Colonic mucosa (tissue), 4 donors: ENCODE data around the gene PCDHGB3. TPM values are rescaled to one million over a fixed set of nuclear protein-coding genes. Genes with fewer than 3 reads are reported as not detected.

ENCODE experiments used
- DNase-seq: peaks from one replicate; pipeline ENCODE4 v3.0.0-alpha.2; 2020
- H3K27ac ChIP-seq: fragments of 200-600 bp; one replicate; pipeline ENCODE4 v1.8.0; 2021
- H3K27me3 ChIP-seq: fragments of 200-600 bp; one replicate; pipeline ENCODE4 v1.8.0; 2021
- H3K36me3 ChIP-seq: fragments of 200-600 bp; one replicate; pipeline ENCODE4 v1.8.0; 2021
- H3K4me1 ChIP-seq: fragments of 200-600 bp; one replicate; pipeline ENCODE4 v1.8.0; 2021; ENCODE audit warnings: mild to moderate bottlenecking
- H3K4me3 ChIP-seq: fragments of 200-600 bp; one replicate; pipeline ENCODE4 v1.8.0; 2021
- H3K9ac ChIP-seq, 2 donors: one replicate each; pipeline ENCODE4 v1.7.0; 2013; ENCODE audit warnings: control low read depth in 2 of 2, low read depth in 2 of 2, low read length in 2 of 2
- H3K9me3 ChIP-seq: fragments of 200-600 bp; one replicate; pipeline ENCODE4 v1.8.0; 2021
- intact Hi-C: fragments of 100-400 bp; cut with DNase I; formaldehyde crosslinking; loops from one replicate; pipeline ENCODE4 v1.14.1; 2022
- total RNA-seq, 2 donors: library from RNA; stranded (reverse); fragmentation: NEBNext Ultra II Directional in 1 of 2; extraction: Animal tissue kit (Norgen Biotek cat#: 25700) in 1 of 2; gene quantifications; one replicate each; pipeline ENCODE4 v1.2.1, GENCODE V29; 2021
- TF ChIP-seq, protein P1 (sequence below): fragments of 200-600 bp; IDR thresholded peaks from one replicate; pipeline ENCODE4 v1.8.0; 2022; ENCODE audit warnings: antibody characterized with exemption, mild to moderate bottlenecking
- donor health status: healthy.
- donor health status: DM: no; HTN: no; CAD: no.
- donor health status: DM: no; HTN: no; CAD: no.

Gene PCDHGB3
- total RNA-seq, 2 donors from 2014 or later: 0.57 to 1.1 TPM

GRCh38 chr5:141362719-141363118 is 7.3 kb upstream of the PCDHGB3 start:
- Histone ChIP-seq H3K9me3 (no peaks in the 10 kb centered on the region), H3K9ac (no peak overlapping the region), H3K4me1 (no peaks in the 10 kb centered on the region), H3K4me3 (no peak overlapping the region), H3K27me3 (no peaks in the 10 kb centered on the region), H3K27ac (no peak overlapping the region), H3K36me3 (no peaks in the 10 kb centered on the region)
- TF ChIP-seq, protein P1, sequence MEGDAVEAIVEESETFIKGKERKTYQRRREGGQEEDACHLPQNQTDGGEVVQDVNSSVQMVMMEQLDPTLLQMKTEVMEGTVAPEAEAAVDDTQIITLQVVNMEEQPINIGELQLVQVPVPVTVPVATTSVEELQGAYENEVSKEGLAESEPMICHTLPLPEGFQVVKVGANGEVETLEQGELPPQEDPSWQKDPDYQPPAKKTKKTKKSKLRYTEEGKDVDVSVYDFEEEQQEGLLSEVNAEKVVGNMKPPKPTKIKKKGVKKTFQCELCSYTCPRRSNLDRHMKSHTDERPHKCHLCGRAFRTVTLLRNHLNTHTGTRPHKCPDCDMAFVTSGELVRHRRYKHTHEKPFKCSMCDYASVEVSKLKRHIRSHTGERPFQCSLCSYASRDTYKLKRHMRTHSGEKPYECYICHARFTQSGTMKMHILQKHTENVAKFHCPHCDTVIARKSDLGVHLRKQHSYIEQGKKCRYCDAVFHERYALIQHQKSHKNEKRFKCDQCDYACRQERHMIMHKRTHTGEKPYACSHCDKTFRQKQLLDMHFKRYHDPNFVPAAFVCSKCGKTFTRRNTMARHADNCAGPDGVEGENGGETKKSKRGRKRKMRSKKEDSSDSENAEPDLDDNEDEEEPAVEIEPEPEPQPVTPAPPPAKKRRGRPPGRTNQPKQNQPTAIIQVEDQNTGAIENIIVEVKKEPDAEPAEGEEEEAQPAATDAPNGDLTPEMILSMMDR: no peak
- intact Hi-C loops: no loop called here
- DNase-seq: no peak

DNA sequence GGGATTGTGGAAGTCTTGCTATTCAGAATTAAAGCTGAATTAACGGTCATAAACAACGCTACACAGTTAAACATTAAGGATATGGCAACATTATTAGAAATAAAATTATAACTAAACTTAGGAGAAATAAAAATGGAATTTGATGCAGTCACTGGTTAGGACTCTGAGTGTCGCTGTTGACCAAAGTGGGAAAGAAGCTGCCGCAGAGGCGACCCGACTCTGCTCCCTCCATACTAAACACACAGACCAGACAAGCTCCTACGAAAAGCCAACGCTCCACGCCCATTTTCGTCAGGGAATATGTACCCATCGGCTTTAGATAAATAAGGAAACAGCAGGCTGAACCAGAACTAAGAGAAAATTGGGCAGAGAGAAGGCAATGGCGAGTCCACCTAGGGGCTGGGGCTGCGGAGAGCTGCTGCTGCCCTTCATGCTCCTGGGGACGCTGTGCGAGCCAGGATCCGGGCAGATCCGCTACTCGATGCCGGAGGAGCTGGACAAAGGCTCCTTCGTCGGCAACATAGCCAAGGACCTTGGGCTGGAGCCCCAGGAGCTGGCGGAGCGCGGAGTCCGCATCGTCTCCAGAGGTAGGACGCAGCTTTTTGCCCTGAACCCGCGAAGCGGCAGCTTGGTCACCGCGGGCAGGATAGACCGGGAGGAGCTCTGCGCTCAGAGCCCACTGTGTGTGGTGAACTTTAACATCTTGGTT is 5.9 kb upstream of the PCDHGB3 start, which contains the start of gene PCDHGA5:
TSS of gene PCDHGA5 (plus strand) at position 211 of the 709 bp plus-strand sequence. CDS start at position 380, 169 bp downstream.
- no peaks in the 10 kb centered on the region for H3K9me3 ChIP-seq
- no peaks in the 10 kb centered on the region for H3K4me1 ChIP-seq
- TF ChIP-seq, protein P1: no peak
- no peak within 1 kb of the TSS for H3K9ac ChIP-seq
- no peak for DNase-seq
- no peak within 1 kb of the TSS for H3K27ac ChIP-seq
- intact Hi-C loops: no loop called here
- no peak within 1 kb of the TSS for H3K4me3 ChIP-seq
- H3K36me3 ChIP-seq: no peaks in the 10 kb centered on the region
- H3K27me3 ChIP-seq: no peaks in the 10 kb centered on the region

DNA sequence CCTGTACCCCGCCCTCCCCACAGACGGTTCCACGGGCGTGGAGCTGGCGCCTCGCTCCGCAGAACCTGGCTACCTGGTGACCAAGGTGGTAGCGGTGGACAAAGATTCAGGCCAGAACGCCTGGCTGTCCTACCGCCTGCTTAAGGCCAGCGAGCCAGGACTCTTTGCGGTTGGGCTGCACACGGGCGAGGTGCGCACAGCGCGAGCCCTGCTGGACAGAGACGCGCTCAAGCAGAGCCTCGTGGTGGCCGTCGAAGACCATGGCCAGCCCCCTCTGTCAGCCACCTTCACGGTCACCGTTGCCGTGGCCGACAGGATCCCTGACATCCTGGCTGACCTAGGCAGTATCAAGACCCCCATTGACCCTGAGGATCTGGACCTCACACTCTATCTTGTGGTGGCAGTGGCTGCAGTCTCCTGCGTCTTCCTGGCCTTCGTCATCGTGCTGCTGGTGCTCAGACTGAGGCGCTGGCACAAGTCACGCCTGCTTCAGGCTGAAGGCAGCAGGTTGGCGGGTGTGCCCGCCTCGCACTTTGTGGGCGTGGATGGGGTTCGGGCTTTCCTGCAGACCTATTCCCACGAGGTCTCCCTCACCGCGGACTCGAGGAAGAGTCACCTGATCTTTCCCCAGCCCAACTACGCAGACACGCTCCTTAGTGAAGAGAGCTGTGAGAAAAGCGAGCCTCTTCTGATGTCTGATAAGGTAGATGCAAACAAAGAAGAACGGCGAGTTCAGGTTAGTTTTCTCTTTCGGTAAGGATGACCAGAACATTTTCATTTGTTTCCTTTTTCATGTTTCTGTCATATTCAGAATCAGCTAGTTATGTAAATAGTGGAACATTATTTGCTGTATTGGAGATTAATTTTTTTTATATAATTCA is 3.8 kb upstream of the PCDHGB3 start:
- no peak for DNase-seq
- Histone ChIP-seq H3K9ac (no peak overlapping the region), H3K4me1 (no peaks in the 10 kb centered on the region), H3K27me3 (no peaks in the 10 kb centered on the region), H3K4me3 (no peak overlapping the region), H3K9me3 (no peaks in the 10 kb centered on the region), H3K36me3 (no peaks in the 10 kb centered on the region), H3K27ac (no peak overlapping the region)
- intact Hi-C loops: no loop called here
- TF ChIP-seq, protein P1: no peak

GRCh38 chr5:141371572-141372475 is 1.8 kb downstream of the PCDHGB3 start:
- no peak for DNase-seq
- Histone ChIP-seq H3K27me3 (no peaks in the 10 kb centered on the region), H3K4me3 (no peak overlapping the region), H3K9me3 (peaks cover 13% of the 10 kb centered on the region), H3K4me1 (no peaks in the 10 kb centered on the region), H3K9ac (no peak overlapping the region), H3K27ac (no peak overlapping the region), H3K36me3 (no peaks in the 10 kb centered on the region)
- intact Hi-C loops: no loop called here
- TF ChIP-seq, protein P1: no peak
